ENCODE data around the gene PLPPR5. TPM values are rescaled to one million over a fixed set of nuclear protein-coding genes. Genes with fewer than 3 reads are reported as not detected.
A peak's percentile ranks its signal among the peaks of the same experiment; 100 is the strongest.
"Not testable (repeated sequence)": the region's sequence is repeated elsewhere in the genome, so short reads cannot be mapped to it uniquely, and the experiment has no call there.

PLPPR5 gene
- 0.32 and 0.42 TPM in 2 replicates for total RNA-seq
- 0.04 and 0.22 TPM in 2 replicates for polyA plus RNA-seq

- TF ChIP-seq CTCF (IDR thresholded peaks at IDR 0.05; ENCODE audit: low read depth, low read length) = no peak
- no peaks in the 10 kb centered on the region for H3K36me3 ChIP-seq
- DNase-seq (ENCODE audit: low read depth in 1 of 2, low spot score in 1 of 2) = peak in 1 of 2 donors; percentile 58
- H3K27ac ChIP-seq = no peak within 1 kb of the TSS
- no peaks in the 10 kb centered on the region for H3K9me3 ChIP-seq (ENCODE audit: low read depth)
- peaks cover 57% of the 10 kb centered on the region for H3K27me3 ChIP-seq
- H3K4me3 ChIP-seq = peak within 1 kb of the TSS; percentile 60
- no peaks in the 10 kb centered on the region for H3K4me1 ChIP-seq (ENCODE audit: low read depth)
These were observed at the start of gene PLPPR5 for GRCh38 chr1:99004861-99005442. Gene PLPPR5, minus strand, starts transcription at chr1:99004861. Its CDS starts 190 bp downstream, at chr1:99004671.

DNA sequence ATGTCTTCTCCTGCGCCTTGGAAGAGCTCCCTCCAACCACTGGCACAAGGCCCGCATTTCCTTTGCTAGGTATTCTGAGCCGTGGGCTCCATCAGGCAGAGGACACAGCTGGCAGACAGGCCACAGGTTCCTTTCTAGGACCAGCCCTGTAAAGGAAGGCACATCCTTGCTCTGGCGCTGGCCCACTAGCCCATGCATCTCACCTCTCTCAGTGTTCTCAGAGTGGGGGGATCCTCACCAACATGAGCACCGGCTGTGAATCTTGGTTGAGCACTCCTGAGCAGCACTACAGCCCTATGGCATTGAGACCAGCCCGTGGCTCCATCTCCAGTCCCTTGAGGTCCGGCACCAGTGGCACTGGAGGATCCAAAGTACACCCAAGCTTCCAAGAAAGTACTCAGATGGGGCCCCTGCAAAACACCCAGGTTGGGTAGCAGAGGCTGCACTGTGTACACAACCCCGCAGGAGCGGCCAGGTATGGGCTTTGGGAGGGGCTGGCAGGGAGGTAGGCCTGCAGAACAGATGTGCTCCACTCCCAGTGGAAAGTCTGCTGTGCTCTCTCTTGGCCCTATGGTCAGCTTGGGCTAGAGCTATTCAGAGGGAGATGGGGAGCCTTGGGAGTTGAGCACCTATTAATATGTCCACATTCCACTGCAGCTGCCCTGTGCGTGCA is 47.1 kb upstream of the PLPPR5 start:
- no peaks in the 10 kb centered on the region for H3K4me1 ChIP-seq (ENCODE audit: low read depth)

GRCh38 chr1:99049745-99050144 is 45.1 kb upstream of the PLPPR5 start:
- H3K27ac ChIP-seq = no peak overlapping the region
- H3K9me3 ChIP-seq (ENCODE audit: low read depth) = no peaks in the 10 kb centered on the region
- H3K4me3 ChIP-seq = no peak overlapping the region
- H3K36me3 ChIP-seq = no peaks in the 10 kb centered on the region
- DNase-seq (ENCODE audit: low read depth in 1 of 2, low spot score in 1 of 2) = no peak
- no peak for TF ChIP-seq CTCF (IDR thresholded peaks at IDR 0.05; ENCODE audit: low read depth, low read length)
- no peaks in the 10 kb centered on the region for H3K4me1 ChIP-seq (ENCODE audit: low read depth)
- no peaks in the 10 kb centered on the region for H3K27me3 ChIP-seq

More for the DNA sequence above, 47.1 kb upstream of the PLPPR5 start:
- Histone ChIP-seq H3K27ac (no peak overlapping the region), H3K4me3 (no peak overlapping the region), H3K36me3 (no peaks in the 10 kb centered on the region), H3K27me3 (no peaks in the 10 kb centered on the region), H3K9me3 (ENCODE audit: low read depth) (no peaks in the 10 kb centered on the region)
- no peak for TF ChIP-seq CTCF (IDR thresholded peaks at IDR 0.05; ENCODE audit: low read depth, low read length)
- DNase-seq (ENCODE audit: low read depth in 1 of 2, low spot score in 1 of 2) = no peak

- H3K9me3 ChIP-seq (ENCODE audit: low read depth); H3K4me3 ChIP-seq; H3K27ac ChIP-seq; H3K4me1 ChIP-seq (ENCODE audit: low read depth); H3K27me3 ChIP-seq; H3K36me3 ChIP-seq; DNase-seq (ENCODE audit: low read depth in 1 of 2, low spot score in 1 of 2): not testable (repeated sequence)
These were observed 32.1 kb upstream of the PLPPR5 start for GRCh38 chr1:99036746-99037145.

GRCh38 chr1:99018313-99018712 is 13.7 kb upstream of the PLPPR5 start:
- DNase-seq (ENCODE audit: low read depth in 1 of 2, low spot score in 1 of 2) = no peak
- no peak for TF ChIP-seq CTCF (IDR thresholded peaks at IDR 0.05; ENCODE audit: low read depth, low read length)
- H3K27me3 ChIP-seq = no peaks in the 10 kb centered on the region
- H3K4me1 ChIP-seq (ENCODE audit: low read depth) = no peaks in the 10 kb centered on the region
- no peak overlapping the region for H3K4me3 ChIP-seq
- no peaks in the 10 kb centered on the region for H3K9me3 ChIP-seq (ENCODE audit: low read depth)
- no peak overlapping the region for H3K27ac ChIP-seq
- H3K36me3 ChIP-seq = no peaks in the 10 kb centered on the region

DNA sequence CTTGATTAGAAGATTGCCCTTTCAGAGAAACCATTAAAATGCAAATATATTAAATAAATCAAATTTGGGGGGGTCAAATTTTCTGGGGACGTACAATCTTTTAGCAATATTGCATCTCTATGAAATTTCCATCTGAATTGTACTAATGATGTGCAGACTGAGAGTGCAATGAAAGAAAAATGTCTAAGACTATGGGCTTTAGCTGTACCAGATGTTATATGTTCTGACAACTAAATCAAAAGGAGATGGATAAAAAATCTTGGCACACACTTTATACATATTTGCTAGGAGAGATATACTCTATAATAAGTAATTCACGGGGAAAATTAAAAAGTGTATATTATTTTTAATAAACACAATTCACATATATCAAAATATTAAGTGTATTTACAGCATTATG is 13.0 kb upstream of the PLPPR5 start:
- Histone ChIP-seq H3K27me3 (no peaks in the 10 kb centered on the region), H3K27ac (no peak overlapping the region), H3K4me1 (ENCODE audit: low read depth) (no peaks in the 10 kb centered on the region), H3K36me3 (no peaks in the 10 kb centered on the region), H3K4me3 (no peak overlapping the region), H3K9me3 (ENCODE audit: low read depth) (no peaks in the 10 kb centered on the region)
- TF ChIP-seq CTCF (IDR thresholded peaks at IDR 0.05; ENCODE audit: low read depth, low read length) = no peak
- no peak for DNase-seq (ENCODE audit: low read depth in 1 of 2, low spot score in 1 of 2)

All from cardiac muscle cell (in vitro differentiated cells and primary cell).